OCI-LY3 (cell line): ENCODE data around the gene TIMMDC1.

Source experiments
- CTCF ChIP-seq: fragments of 200-600, 300-600 bp; sonication (generic); IDR thresholded peaks from 2 replicates; pipeline ENCODE4 v1.5.1; 2014; ENCODE audit warnings: antibody characterized with exemption, low read length, low read depth
- EZH2phosphoT487 ChIP-seq: fragments of 200-600 bp; shearing (Covaris generic); IDR thresholded peaks from 2 replicates; pipeline ENCODE4 v1.6.1; 2018; ENCODE audit warnings: antibody characterized with exemption, mixed run types, low read depth

- TF ChIP-seq CTCF: no peak
- TF ChIP-seq EZH2phosphoT487: no peak
Observed at GRCh38 chr3:119481079-119481478, 17.3 kb upstream of the TIMMDC1 start.
